ENCODE data around the gene FBXL13. TPM values are rescaled to one million over a fixed set of nuclear protein-coding genes. Genes with fewer than 3 reads are reported as not detected.

The FBXL13 gene
- total RNA-seq, 2 experiments from 2014 or later, result 1.6 to 2.0 TPM

GRCh38 chr7:102897211-102897631 lies 177.4 kb downstream of the FBXL13 start:
- no peaks in the 10 kb centered on the region for H4K20me1 ChIP-seq (ENCODE audit: insufficient read depth, low read length)
- H3K9me2 ChIP-seq (ENCODE audit: insufficient read depth, low read length), result no peaks in the 10 kb centered on the region
- no peaks in the 10 kb centered on the region for H3K79me2 ChIP-seq (ENCODE audit: insufficient read depth, low read depth, low read length)
- BruUV-seq (replicated peaks), result no TSS peak
- DNase-seq (ENCODE audit: low spot score), result no peak
- no peak overlapping the region for H3K27ac ChIP-seq (ENCODE audit: low read depth, low read length, poor library complexity, severe bottlenecking)
- no peak for TF ChIP-seq EZH2phosphoT487 (IDR thresholded peaks at IDR 0.05; ENCODE audit: borderline replicate concordance, low read depth, low read length)
- no peak for TF ChIP-seq CTCF (conservative IDR thresholded peaks at IDR 0.05; ENCODE audit: low read length)
- intact Hi-C loops (cut with micrococcal nuclease; ENCODE audit: unreplicated experiment), result no loop called here
- H3K4me2 ChIP-seq (ENCODE audit: low read length), result no peak overlapping the region
- no peak overlapping the region for H2AFZ ChIP-seq (ENCODE audit: low read length)
- H3K9me3 ChIP-seq (ENCODE audit: low read length), result no peaks in the 10 kb centered on the region
- H3K4me3 ChIP-seq (ENCODE audit: low read depth, low read length, poor library complexity, severe bottlenecking), result no peak overlapping the region
- H3K36me3 ChIP-seq (ENCODE audit: insufficient read depth, low read length), result no peaks in the 10 kb centered on the region
- ChIA-PET CTCF (ENCODE audit: unreplicated experiment) (no interaction called here), POLR2A (no interaction called here)
- H3K4me1 ChIP-seq (ENCODE audit: insufficient read depth, low read length, poor library complexity, severe bottlenecking), result no peaks in the 10 kb centered on the region

DNA sequence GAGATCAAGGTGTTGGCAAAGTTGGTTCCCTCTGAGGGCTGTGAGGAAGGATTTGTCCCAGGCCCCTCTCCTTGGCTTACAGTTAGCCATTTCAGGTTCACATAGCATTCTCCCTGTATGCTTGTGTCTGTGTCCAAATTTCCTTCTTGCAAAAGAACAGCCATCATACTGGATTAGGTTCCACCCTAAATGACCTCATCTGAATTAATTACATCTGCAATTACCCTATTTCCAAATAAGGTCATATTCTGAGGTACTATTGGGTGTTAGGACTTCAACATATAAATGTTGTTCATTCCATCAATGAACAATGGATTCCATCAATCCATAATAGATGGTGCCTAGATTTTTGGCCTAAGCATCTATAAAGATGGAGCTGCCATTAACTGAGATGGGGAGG lies 178.0 kb downstream of the FBXL13 start:
- no peak overlapping the region for H3K4me2 ChIP-seq (ENCODE audit: low read length)
- ChIA-PET POLR2A (no interaction called here), CTCF (ENCODE audit: unreplicated experiment) (no interaction called here)
- H3K36me3 ChIP-seq (ENCODE audit: insufficient read depth, low read length), result no peaks in the 10 kb centered on the region
- no peak overlapping the region for H2AFZ ChIP-seq (ENCODE audit: low read length)
- no peaks in the 10 kb centered on the region for H3K4me1 ChIP-seq (ENCODE audit: insufficient read depth, low read length, poor library complexity, severe bottlenecking)
- no peaks in the 10 kb centered on the region for H3K9me3 ChIP-seq (ENCODE audit: low read length)
- BruUV-seq (replicated peaks), result no TSS peak
- no peak overlapping the region for H3K27ac ChIP-seq (ENCODE audit: low read depth, low read length, poor library complexity, severe bottlenecking)
- intact Hi-C loops (cut with micrococcal nuclease; ENCODE audit: unreplicated experiment), result no loop called here
- no peak overlapping the region for H3K4me3 ChIP-seq (ENCODE audit: low read depth, low read length, poor library complexity, severe bottlenecking)
- TF ChIP-seq CTCF (conservative IDR thresholded peaks at IDR 0.05; ENCODE audit: low read length) (no peak), EZH2phosphoT487 (IDR thresholded peaks at IDR 0.05; ENCODE audit: borderline replicate concordance, low read depth, low read length) (no peak)
- H3K79me2 ChIP-seq (ENCODE audit: insufficient read depth, low read depth, low read length), result no peaks in the 10 kb centered on the region
- H3K9me2 ChIP-seq (ENCODE audit: insufficient read depth, low read length), result no peaks in the 10 kb centered on the region
- H4K20me1 ChIP-seq (ENCODE audit: insufficient read depth, low read length), result no peaks in the 10 kb centered on the region
- no peak for DNase-seq (ENCODE audit: low spot score)

GRCh38 chr7:102895602-102896001 lies 179.0 kb downstream of the FBXL13 start:
- DNase-seq (ENCODE audit: low spot score), result no peak
- Histone ChIP-seq H4K20me1 (ENCODE audit: insufficient read depth, low read length) (no peaks in the 10 kb centered on the region), H3K79me2 (ENCODE audit: insufficient read depth, low read depth, low read length) (no peaks in the 10 kb centered on the region), H3K4me3 (ENCODE audit: low read depth, low read length, poor library complexity, severe bottlenecking) (no peak overlapping the region), H3K9me2 (ENCODE audit: insufficient read depth, low read length) (no peaks in the 10 kb centered on the region), H3K4me1 (ENCODE audit: insufficient read depth, low read length, poor library complexity, severe bottlenecking) (no peaks in the 10 kb centered on the region), H2AFZ (ENCODE audit: low read length) (no peak overlapping the region), H3K36me3 (ENCODE audit: insufficient read depth, low read length) (no peaks in the 10 kb centered on the region), H3K27ac (ENCODE audit: low read depth, low read length, poor library complexity, severe bottlenecking) (no peak overlapping the region), H3K9me3 (ENCODE audit: low read length) (no peaks in the 10 kb centered on the region), H3K4me2 (ENCODE audit: low read length) (no peak overlapping the region)
- ChIA-PET CTCF (ENCODE audit: unreplicated experiment) (no interaction called here), POLR2A (no interaction called here)
- BruUV-seq (replicated peaks), result no TSS peak
- TF ChIP-seq CTCF (conservative IDR thresholded peaks at IDR 0.05; ENCODE audit: low read length) (no peak), EZH2phosphoT487 (IDR thresholded peaks at IDR 0.05; ENCODE audit: borderline replicate concordance, low read depth, low read length) (no peak)
- intact Hi-C loops (cut with micrococcal nuclease; ENCODE audit: unreplicated experiment), result no loop called here

Data from OCI-LY7 (cell line).